ENCODE results near the gene VTI1A.

DNA sequence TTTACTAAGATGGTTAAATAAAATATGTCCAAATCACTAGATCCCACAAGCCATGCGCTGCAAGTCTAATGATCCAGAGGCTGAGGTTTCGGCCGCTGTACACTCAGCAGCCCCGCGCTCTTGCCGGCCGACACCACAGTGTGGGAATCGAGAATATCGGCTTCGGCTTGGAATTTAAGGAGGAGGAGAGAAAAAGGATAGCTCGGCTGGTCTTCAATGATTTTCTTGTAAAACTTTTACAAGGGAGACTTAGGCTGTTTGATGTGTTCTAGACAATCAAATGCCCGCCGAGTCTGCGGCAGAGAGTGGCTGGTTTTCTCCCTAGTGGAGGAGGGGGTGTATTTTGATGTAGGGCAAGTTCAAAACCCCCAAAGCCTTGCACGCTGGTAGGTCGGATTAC, 384.8 kb downstream of the VTI1A start:
- TF ChIP-seq CTCF (IDR thresholded peaks at IDR 0.05; ENCODE audit: low read depth, low read length, missing input control) (no peak), YY1 (IDR thresholded peaks at IDR 0.05) (no peak), RXRA (IDR thresholded peaks at IDR 0.05) (no peak), RAD21 (IDR thresholded peaks at IDR 0.05) (no peak), SP1 (IDR thresholded peaks at IDR 0.05) (no peak), FOXA1 (IDR thresholded peaks at IDR 0.05) (no peak), JUND (IDR thresholded peaks at IDR 0.05) (no peak), TAF1 (conservative IDR thresholded peaks at IDR 0.05) (no peak), REST (IDR thresholded peaks at IDR 0.05) (no peak), EGR1 (IDR thresholded peaks at IDR 0.05; ENCODE audit: low read depth in 2 of 2) (no peak), GABPA (IDR thresholded peaks at IDR 0.05 in 1 of 2, conservative IDR thresholded peaks at IDR 0.05 in 1 of 2) (no peak), ATF3 (IDR thresholded peaks at IDR 0.05) (no peak)

Measured in liver (tissue), 3 donors.